K562 (cell line): ENCODE results near the gene NINJ2. TPM values are rescaled to one million over a fixed set of nuclear protein-coding genes. Genes with fewer than 3 reads are reported as not detected.

Experiments
- POLR3G ChIP-seq: IDR thresholded peaks from 2 replicates; pipeline ENCODE4 v1.6.1; 2011; ENCODE audit not compliant: insufficient read length, insufficient replicate concordance; ENCODE audit errors: extremely low read depth
- ZBTB11 ChIP-seq, 3 experiments: fragments of 200-800 bp in 1 of 3; fragments of 250-450 bp in 1 of 3; fragments of 450-650 bp in 1 of 3; sonication (Bioruptor Pico) in 1 of 3; sonication (Bioruptor generic) in 1 of 3; formaldehyde crosslinking in 1 of 3; IDR thresholded peaks; 2 replicates each; pipeline versions ENCODE4 v1.6.1 to v1.8.0; 2016 to 2022; ENCODE audit warnings: mild to moderate bottlenecking in 2 of 3, missing genetic modification characterization in 2 of 3, missing compliant biosample characterization in 1 of 3, moderate library complexity in 1 of 3
- ZNF449 ChIP-seq: fragments of 250-450 bp; sonication (Bioruptor Pico); IDR thresholded peaks from 2 replicates; pipeline ENCODE4 v1.8.0; 2022; ENCODE audit warnings: moderate library complexity, mild to moderate bottlenecking, inconsistent platforms
- polyA plus RNA-seq, 8 experiments: library from polyadenylated mRNA; depleted of rRNA in 4 of 8; stranded (reverse) in 5 of 8; unstranded in 3 of 8; fragments of >200 nt; fragmentation: Nextera tagmentation in 2 of 8; fragmentation: Illumina TruSeq in 1 of 8; extraction: Ambion mirVana in 2 of 8; extraction: Trizol in 1 of 8; gene quantifications; 2 replicates each; pipeline versions ENCODE4 v1.2.1 to v1.2.3, GENCODE V29; 2011 to 2014; ENCODE audit warnings: inconsistent platforms in 1 of 8, missing spikeins in 1 of 8
- total RNA-seq, 7 experiments: library from RNA; depleted of rRNA in 6 of 7; stranded (reverse); fragments of >200 nt in 6 of 7; fragmentation: Illumina TruSeq in 2 of 7; extraction: Trizol in 2 of 7; gene quantifications; 2 replicates each; pipeline versions ENCODE4 v1.2.1 to v1.2.3, GENCODE V29; 2011 to 2021; ENCODE audit warnings: low replicate concordance in 1 of 7

The NINJ2 gene
- total and polyA plus RNA-seq, 9 of the 15 experiments (the other 6 are each of a cell fraction or from before 2014, with no cell fraction given), result 2.6 to 16.0 (median 4.5) TPM

- TF ChIP-seq ZBTB11 (CRISPR knock-in tag; IDR thresholded peaks at IDR 0.05) (peak in 2 of 3 experiments; percentile 56 to 89; a peak in 3 of 6 replicates), ZNF449 (0 out of 2 replicates have a peak, but pooled peaks have one; percentile 20), POLR3G (no peak)
These were observed 87.2 kb downstream of the NINJ2 start (continued) for GRCh38 chr12:575948-576614.
